HepG2 (cell line): ENCODE measurements around the gene NRG2. TPM values are rescaled to one million over a fixed set of nuclear protein-coding genes. Genes with fewer than 3 reads are reported as not detected.

Experiments
- ATAC-seq: fragments of 200-7000 bp; cut with Tn5 transposase; 3 replicates; pipeline ENCODE4 v1.9.1; 2020; ENCODE audit warnings: mild to moderate bottlenecking, moderate library complexity
- BruUV-seq: library from RNA; stranded (reverse); fragments of 400-500 nt; replicated peaks from 2 replicates; lab custom pipeline; 2021; lab: Mats Ljungman, UMichigan
- CTCF ChIA-PET: fragments of 300-600 bp; formaldehyde crosslinking; extraction: SDS; loops from one replicate; lab custom pipeline; 2021; ENCODE audit warnings: low total read pairs, inconsistent platforms, low intra/inter-chr PET ratio; lab: Yijun Ruan, JAX
- POLR2A ChIA-PET: fragments of 350-600 bp; sonication (Branson Sonifier 250); formaldehyde crosslinking; loops from one replicate; lab custom pipeline; 2020; ENCODE audit warnings: antibody characterized with exemption, inconsistent platforms; lab: Yijun Ruan, JAX
- DNase-seq: peaks from one replicate; pipeline ENCODE4 v3.0.0-alpha.2; 2015; ENCODE audit warnings: low spot score
- FAIRE-seq: peaks from 3 replicates; lab custom pipeline; 2011; peaks lifted over from hg19 to GRCh38; lab: Jason Lieb, UNC
- H2AFZ ChIP-seq: one replicate; pipeline ENCODE4 v1.6.1; 2011; ENCODE audit warnings: low read length, inconsistent platforms
- H3K27ac ChIP-seq: fragments of 300-600 bp; 3 replicates; pipeline ENCODE4 v1.8.0; 2011; ENCODE audit warnings: mixed run types, mild to moderate bottlenecking, mixed read lengths, low read length, inconsistent platforms; ENCODE audit not compliant: insufficient read depth; ENCODE audit errors: extremely low read length
- H3K27me3 ChIP-seq, 2 experiments: fragments of 200-600 bp in 1 of 2; 2 replicates in 1 of 2; 3 replicates in 1 of 2; pipeline versions ENCODE4 v1.6.0 to v1.8.0; 2011; ENCODE audit warnings: low read length in 2 of 2, mild to moderate bottlenecking in 2 of 2, moderate library complexity in 2 of 2, inconsistent platforms in 1 of 2; ENCODE audit not compliant: insufficient read depth in 2 of 2, control insufficient read depth in 1 of 2
- H3K36me3 ChIP-seq, 2 experiments: fragments of 200-600 bp in 1 of 2; replicated peaks in 1 of 2; 2 replicates in 1 of 2; 3 replicates in 1 of 2; pipeline versions ENCODE4 v1.5.1 to v1.8.0; 2011; ENCODE audit warnings: low read length in 2 of 2, inconsistent platforms in 1 of 2; ENCODE audit not compliant: insufficient read depth in 2 of 2, control insufficient read depth in 1 of 2
- H3K4me1 ChIP-seq: 2 replicates; pipeline ENCODE4 v1.5.1; 2012; ENCODE audit warnings: low read length, inconsistent platforms; ENCODE audit not compliant: insufficient read depth
- H3K4me2 ChIP-seq: 2 replicates; pipeline ENCODE4 v1.6.0; 2011; ENCODE audit warnings: low read depth, low read length, inconsistent platforms
- H3K4me3 ChIP-seq, 3 experiments: fragments of 200-600 bp in 1 of 3; sonication (generic), shearing (Covaris generic) in 1 of 3; replicated peaks in 1 of 3; 2 replicates each; pipeline ENCODE4 v1.5.1; 2011 to 2016; ENCODE audit warnings: low read length in 3 of 3, inconsistent platforms in 2 of 3, low read depth in 2 of 3, mild to moderate bottlenecking in 2 of 3, control low read depth in 1 of 3, mixed read lengths in 1 of 3; ENCODE audit not compliant: insufficient read depth in 1 of 3
- H3K79me2 ChIP-seq: one replicate; pipeline ENCODE4 v1.6.1; 2011; ENCODE audit warnings: low read length, inconsistent platforms; ENCODE audit not compliant: insufficient read depth
- H3K9ac ChIP-seq: 2 replicates; pipeline ENCODE4 v1.6.0; 2011; ENCODE audit warnings: mild to moderate bottlenecking, low read depth, low read length, inconsistent platforms; ENCODE audit not compliant: insufficient read depth
- H3K9me3 ChIP-seq: 2 replicates; pipeline ENCODE4 v1.5.1; 2012; ENCODE audit warnings: mild to moderate bottlenecking, low read length
- H4K20me1 ChIP-seq: 2 replicates; pipeline ENCODE4 v1.6.0; 2011; ENCODE audit warnings: inconsistent platforms, mild to moderate bottlenecking, low read length, moderate library complexity; ENCODE audit not compliant: insufficient read depth
- EZH2 ChIP-seq: conservative IDR thresholded peaks from 2 replicates; pipeline ENCODE4 v1.6.1; 2012; ENCODE audit warnings: mild to moderate bottlenecking, low read depth, low read length, moderate library complexity
- KLF13 ChIP-seq: sonication (generic); formaldehyde crosslinking; IDR thresholded peaks from 2 replicates; pipeline ENCODE4 v1.4.0; 2020; ENCODE audit warnings: mild to moderate bottlenecking, missing genetic modification reagents
- KLF9 ChIP-seq: IDR thresholded peaks from 2 replicates; pipeline ENCODE4 v1.6.1; 2016; ENCODE audit warnings: low read depth
- MTF2 ChIP-seq: sonication (generic); formaldehyde crosslinking; IDR thresholded peaks from 2 replicates; pipeline ENCODE4 v1.5.0; 2020; ENCODE audit warnings: missing genetic modification reagents, borderline replicate concordance
- THYN1 ChIP-seq: sonication (generic); formaldehyde crosslinking; IDR thresholded peaks from 2 replicates; pipeline ENCODE4 v1.8.1; 2023; ENCODE audit warnings: low read depth, mild to moderate bottlenecking, moderate library complexity, missing genetic modification reagents, borderline replicate concordance
- ZNF296 ChIP-seq: sonication (generic); formaldehyde crosslinking; conservative IDR thresholded peaks from 2 replicates; pipeline ENCODE4 v1.5.0; 2020; ENCODE audit warnings: mild to moderate bottlenecking, missing genetic modification reagents
- ZSCAN9 ChIP-seq: IDR thresholded peaks from 2 replicates; pipeline ENCODE4 v1.6.1; 2016; ENCODE audit warnings: borderline replicate concordance
- WGBS: methylation state at CpG from one replicate; pipeline ENCODE4 v1.1.6; 2017; ENCODE audit warnings: low lambda C conversion rate; 5-methylcytosine and 5-hydroxymethylcytosine counted together
- in situ Hi-C: cut with HindIII; loops from 2 replicates; pipeline ENCODE4 v1.10.0; 2017; ENCODE audit warnings: low pct_unique_long_range_greater_than_20kb; ENCODE audit not compliant: extremely low pct_ligation_motif_present
- intact Hi-C: fragments of 100-400 bp; cut with micrococcal nuclease; formaldehyde crosslinking; loops from one replicate; pipeline ENCODE4 v1.10.0; 2022; ENCODE audit not compliant: unreplicated experiment
- polyA plus RNA-seq, 8 experiments: library from polyadenylated mRNA; depleted of rRNA in 3 of 8; stranded (reverse) in 7 of 8; unstranded in 1 of 8; fragments of >200 nt; fragmentation: Illumina TruSeq in 4 of 8; extraction: Trizol in 4 of 8; gene quantifications; 2 replicates each; pipeline versions ENCODE4 v1.2.1 to v1.2.3, GENCODE V29; 2011 to 2016; ENCODE audit warnings: low read depth in 4 of 8, missing spikeins in 1 of 8, mixed read lengths in 1 of 8; ENCODE audit not compliant: insufficient read depth in 1 of 8
- total RNA-seq, 5 experiments: library from RNA; depleted of rRNA; stranded (reverse); fragments of >200 nt; fragmentation: Illumina TruSeq; extraction: Trizol; gene quantifications; 2 replicates each; pipeline ENCODE4 v1.2.3, GENCODE V29; 2016; ENCODE audit warnings: low read depth in 1 of 5
- TF ChIP-seq, protein P1 (sequence below): sonication (generic); formaldehyde crosslinking; IDR thresholded peaks from 2 replicates; pipeline ENCODE4 v1.5.0; 2020; ENCODE audit warnings: mild to moderate bottlenecking, missing genetic modification reagents, borderline replicate concordance
- TF ChIP-seq, protein P2 (sequence below): IDR thresholded peaks from 2 replicates; pipeline ENCODE4 v1.6.1; 2012; ENCODE audit warnings: inconsistent platforms
- TF ChIP-seq, protein P3 (sequence below): sonication (generic); formaldehyde crosslinking; IDR thresholded peaks from 2 replicates; pipeline ENCODE4 v1.4.0; 2020; ENCODE audit warnings: missing genetic modification reagents
- TF ChIP-seq, protein P4 (sequence below): sonication (generic); formaldehyde crosslinking; IDR thresholded peaks from 2 replicates; pipeline ENCODE4 v1.5.0; 2020; ENCODE audit warnings: mild to moderate bottlenecking, missing genetic modification reagents, borderline replicate concordance

NRG2 gene
- total and polyA plus RNA-seq, 2 of the 13 experiments (the other 11 are each of a cell fraction or from before 2014, with no cell fraction given), result not detected

DNA sequence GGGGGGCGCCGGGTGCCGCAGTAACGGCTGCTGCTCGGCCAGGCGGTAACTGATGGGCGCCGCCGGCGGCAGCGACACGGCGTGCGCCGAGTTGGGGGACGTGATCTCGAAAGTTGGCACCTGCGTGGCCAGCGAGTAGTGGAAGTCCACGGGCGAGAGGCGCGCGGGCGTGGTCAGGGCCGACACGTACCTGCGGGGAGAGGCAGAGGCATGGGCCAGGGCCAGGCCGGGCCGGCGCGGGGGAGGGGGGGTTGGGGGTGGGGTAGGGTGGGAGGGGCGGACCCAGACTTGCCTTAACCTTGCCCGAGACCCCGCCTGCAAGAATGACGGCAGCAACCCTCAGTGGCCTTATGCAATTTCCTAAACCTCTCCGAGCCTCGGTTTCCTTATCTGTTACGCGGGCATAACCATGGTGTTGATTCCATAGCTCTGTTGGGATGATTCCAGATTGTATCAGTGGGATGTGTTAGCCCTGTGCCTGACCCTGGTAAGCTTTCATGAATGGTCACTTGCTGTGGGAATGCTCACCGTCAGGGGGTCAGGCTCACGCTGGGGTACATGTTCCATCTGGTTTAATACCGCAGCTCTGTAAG, 194.5 kb downstream of the NRG2 start (continued):
- TF ChIP-seq, protein P1, sequence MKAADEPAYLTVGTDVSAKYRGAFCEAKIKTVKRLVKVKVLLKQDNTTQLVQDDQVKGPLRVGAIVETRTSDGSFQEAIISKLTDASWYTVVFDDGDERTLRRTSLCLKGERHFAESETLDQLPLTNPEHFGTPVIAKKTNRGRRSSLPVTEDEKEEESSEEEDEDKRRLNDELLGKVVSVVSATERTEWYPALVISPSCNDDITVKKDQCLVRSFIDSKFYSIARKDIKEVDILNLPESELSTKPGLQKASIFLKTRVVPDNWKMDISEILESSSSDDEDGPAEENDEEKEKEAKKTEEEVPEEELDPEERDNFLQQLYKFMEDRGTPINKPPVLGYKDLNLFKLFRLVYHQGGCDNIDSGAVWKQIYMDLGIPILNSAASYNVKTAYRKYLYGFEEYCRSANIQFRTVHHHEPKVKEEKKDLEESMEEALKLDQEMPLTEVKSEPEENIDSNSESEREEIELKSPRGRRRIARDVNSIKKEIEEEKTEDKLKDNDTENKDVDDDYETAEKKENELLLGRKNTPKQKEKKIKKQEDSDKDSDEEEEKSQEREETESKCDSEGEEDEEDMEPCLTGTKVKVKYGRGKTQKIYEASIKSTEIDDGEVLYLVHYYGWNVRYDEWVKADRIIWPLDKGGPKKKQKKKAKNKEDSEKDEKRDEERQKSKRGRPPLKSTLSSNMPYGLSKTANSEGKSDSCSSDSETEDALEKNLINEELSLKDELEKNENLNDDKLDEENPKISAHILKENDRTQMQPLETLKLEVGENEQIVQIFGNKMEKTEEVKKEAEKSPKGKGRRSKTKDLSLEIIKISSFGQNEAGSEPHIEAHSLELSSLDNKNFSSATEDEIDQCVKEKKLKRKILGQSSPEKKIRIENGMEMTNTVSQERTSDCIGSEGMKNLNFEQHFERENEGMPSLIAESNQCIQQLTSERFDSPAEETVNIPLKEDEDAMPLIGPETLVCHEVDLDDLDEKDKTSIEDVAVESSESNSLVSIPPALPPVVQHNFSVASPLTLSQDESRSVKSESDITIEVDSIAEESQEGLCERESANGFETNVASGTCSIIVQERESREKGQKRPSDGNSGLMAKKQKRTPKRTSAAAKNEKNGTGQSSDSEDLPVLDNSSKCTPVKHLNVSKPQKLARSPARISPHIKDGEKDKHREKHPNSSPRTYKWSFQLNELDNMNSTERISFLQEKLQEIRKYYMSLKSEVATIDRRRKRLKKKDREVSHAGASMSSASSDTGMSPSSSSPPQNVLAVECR (CRISPR knock-in tag), result no peak
- TF ChIP-seq EZH2, result no peak

DNA sequence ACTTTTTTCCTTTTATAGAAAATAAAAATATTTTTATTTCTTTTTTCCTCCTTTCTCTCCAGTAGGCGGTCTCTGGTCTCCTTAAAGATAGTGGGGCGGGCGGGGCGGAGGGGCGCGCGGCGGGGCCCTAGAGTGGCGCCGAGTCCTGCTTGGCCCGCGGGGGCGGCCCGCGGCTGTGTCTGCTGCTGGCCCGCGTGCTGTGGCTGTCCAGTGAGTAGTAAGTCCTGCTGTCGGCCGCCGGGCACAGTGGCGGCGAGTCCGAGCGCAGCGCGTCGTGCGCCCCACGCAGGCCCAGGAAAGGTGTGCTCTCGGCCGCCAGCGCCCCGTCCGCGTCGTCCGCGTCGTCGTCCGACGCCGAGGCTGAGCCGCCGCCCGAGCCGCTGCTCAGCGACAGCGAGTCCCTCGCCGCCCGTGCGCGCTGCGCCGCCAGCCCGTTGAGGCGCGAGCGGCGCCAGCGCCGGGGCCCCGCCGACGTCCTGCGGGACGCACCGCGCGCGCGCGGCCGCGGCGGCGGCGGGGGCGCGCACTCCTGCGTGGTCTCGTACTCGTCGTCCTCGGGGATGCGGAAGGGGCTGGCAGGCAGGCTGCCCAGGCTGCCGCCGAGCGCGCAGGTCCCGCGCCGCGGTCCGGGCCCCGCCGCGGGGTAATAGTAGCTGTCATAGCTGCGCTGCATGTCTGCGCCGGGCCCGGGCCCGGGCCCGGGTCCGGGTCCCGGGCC, 195.2 kb downstream of the NRG2 start:
- ChIA-PET POLR2A (interaction anchor here (0.7 kb wide), 2 partner anchors 55 to 60 kb away, joined by 3 read pairs; no protein-coding TSS in a partner anchor), CTCF (no interaction called here)
- Histone ChIP-seq H3K9me3 (no peaks in the 10 kb centered on the region), H2AFZ (no peak overlapping the region), H3K4me3 (peak overlapping the region in 1 of 3 experiments; percentile 52; a peak in 4 of 6 replicates), H3K79me2 (no peaks in the 10 kb centered on the region), H3K27ac (no peak overlapping the region), H3K4me2 (peak overlapping the region; percentile 58; the same call in 1 of the 2 replicates), H3K36me3 (no peaks in the 10 kb centered on the region), H3K4me1 (no peaks in the 10 kb centered on the region), H3K9ac (no peak overlapping the region), H4K20me1 (no peaks in the 10 kb centered on the region), H3K27me3 (peaks cover 4 to 73% of the 10 kb centered on the region in 2 experiments; a peak in 3 of 5 replicates)
- in situ Hi-C loops, result no loop called here
- no TSS peak for BruUV-seq
- ATAC-seq (peak; percentile 50), DNase-seq (no peak), FAIRE-seq (no peak)
- intact Hi-C loops, result loop anchor here (10.0 kb wide), 1 partner anchor 213 kb away; no protein-coding TSS in a partner anchor
- WGBS, result 10% methylated on average over 17 of the region's 107 CpGs
- TF ChIP-seq KLF9 (CRISPR knock-in tag), result no peak
- TF ChIP-seq MTF2 (CRISPR knock-in tag), result peak; percentile 66; the same call in 1 of the 2 replicates
- TF ChIP-seq, protein P2, sequence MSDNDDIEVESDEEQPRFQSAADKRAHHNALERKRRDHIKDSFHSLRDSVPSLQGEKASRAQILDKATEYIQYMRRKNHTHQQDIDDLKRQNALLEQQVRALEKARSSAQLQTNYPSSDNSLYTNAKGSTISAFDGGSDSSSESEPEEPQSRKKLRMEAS, result peak; percentile 45; the same call in 1 of the 2 replicates
- TF ChIP-seq, protein P3, sequence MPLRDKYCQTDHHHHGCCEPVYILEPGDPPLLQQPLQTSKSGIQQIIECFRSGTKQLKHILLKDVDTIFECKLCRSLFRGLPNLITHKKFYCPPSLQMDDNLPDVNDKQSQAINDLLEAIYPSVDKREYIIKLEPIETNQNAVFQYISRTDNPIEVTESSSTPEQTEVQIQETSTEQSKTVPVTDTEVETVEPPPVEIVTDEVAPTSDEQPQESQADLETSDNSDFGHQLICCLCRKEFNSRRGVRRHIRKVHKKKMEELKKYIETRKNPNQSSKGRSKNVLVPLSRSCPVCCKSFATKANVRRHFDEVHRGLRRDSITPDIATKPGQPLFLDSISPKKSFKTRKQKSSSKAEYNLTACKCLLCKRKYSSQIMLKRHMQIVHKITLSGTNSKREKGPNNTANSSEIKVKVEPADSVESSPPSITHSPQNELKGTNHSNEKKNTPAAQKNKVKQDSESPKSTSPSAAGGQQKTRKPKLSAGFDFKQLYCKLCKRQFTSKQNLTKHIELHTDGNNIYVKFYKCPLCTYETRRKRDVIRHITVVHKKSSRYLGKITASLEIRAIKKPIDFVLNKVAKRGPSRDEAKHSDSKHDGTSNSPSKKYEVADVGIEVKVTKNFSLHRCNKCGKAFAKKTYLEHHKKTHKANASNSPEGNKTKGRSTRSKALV, result 0 out of 2 replicates have a peak, but pooled peaks have one; percentile 38
- TF ChIP-seq, protein P4, sequence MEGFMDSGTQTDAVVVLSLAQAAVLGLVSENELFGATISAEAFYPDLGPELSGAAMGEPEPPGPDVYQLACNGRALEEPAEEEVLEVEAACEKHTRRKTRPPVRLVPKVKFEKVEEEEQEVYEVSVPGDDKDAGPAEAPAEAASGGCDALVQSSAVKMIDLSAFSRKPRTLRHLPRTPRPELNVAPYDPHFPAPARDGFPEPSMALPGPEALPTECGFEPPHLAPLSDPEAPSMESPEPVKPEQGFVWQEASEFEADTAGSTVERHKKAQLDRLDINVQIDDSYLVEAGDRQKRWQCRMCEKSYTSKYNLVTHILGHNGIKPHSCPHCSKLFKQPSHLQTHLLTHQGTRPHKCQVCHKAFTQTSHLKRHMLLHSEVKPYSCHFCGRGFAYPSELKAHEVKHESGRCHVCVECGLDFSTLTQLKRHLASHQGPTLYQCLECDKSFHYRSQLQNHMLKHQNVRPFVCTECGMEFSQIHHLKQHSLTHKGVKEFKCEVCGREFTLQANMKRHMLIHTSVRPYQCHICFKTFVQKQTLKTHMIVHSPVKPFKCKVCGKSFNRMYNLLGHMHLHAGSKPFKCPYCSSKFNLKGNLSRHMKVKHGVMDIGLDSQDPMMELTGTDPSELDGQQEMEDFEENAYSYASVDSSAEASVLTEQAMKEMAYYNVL (CRISPR knock-in tag), result no peak
- TF ChIP-seq ZNF296, result no peak
- no peak for TF ChIP-seq THYN1 (CRISPR knock-in tag)
- TF ChIP-seq KLF13 (CRISPR knock-in tag), result no peak
- no peak for TF ChIP-seq ZSCAN9
